HTERT RPE-1 (cell line): ENCODE data around the gene EML6.

Source experiments
- in situ Hi-C: fragments of 300-500 bp; cut with MboI; formaldehyde crosslinking; loops from 4 replicates; pipeline ENCODE4 v1.14.3; 2020; ENCODE audit warnings: low sequenced_read_pairs

EML6 gene

GRCh38 chr2:54755641-54756326 lies 32.3 kb downstream of the EML6 start:
- in situ Hi-C loops, result no loop called here

- in situ Hi-C loops, result no loop called here
Observed at GRCh38 chr2:54757500-54757899, 34.0 kb downstream of the EML6 start.

GRCh38 chr2:54758951-54759350 lies 35.5 kb downstream of the EML6 start:
- in situ Hi-C loops, result no loop called here

GRCh38 chr2:54760310-54760709 lies 36.8 kb downstream of the EML6 start:
- in situ Hi-C loops, result no loop called here

GRCh38 chr2:54763636-54764291 lies 40.3 kb downstream of the EML6 start:
- in situ Hi-C loops, result no loop called here

GRCh38 chr2:54767921-54768320 lies 44.5 kb downstream of the EML6 start:
- in situ Hi-C loops, result no loop called here

GRCh38 chr2:54768772-54769428 lies 45.4 kb downstream of the EML6 start:
- in situ Hi-C loops, result no loop called here

GRCh38 chr2:54770211-54770610 lies 46.7 kb downstream of the EML6 start:
- in situ Hi-C loops, result no loop called here

GRCh38 chr2:54770676-54771075 lies 47.2 kb downstream of the EML6 start:
- in situ Hi-C loops, result no loop called here

- in situ Hi-C loops, result no loop called here
Observed at GRCh38 chr2:54771166-54771885, 47.9 kb downstream of the EML6 start.

- in situ Hi-C loops, result no loop called here
Observed at GRCh38 chr2:54772110-54772509, 48.6 kb downstream of the EML6 start.

GRCh38 chr2:54772531-54772930 lies 49.1 kb downstream of the EML6 start:
- in situ Hi-C loops, result no loop called here

GRCh38 chr2:54773233-54773632 lies 49.8 kb downstream of the EML6 start:
- in situ Hi-C loops, result no loop called here

GRCh38 chr2:54773838-54774237 lies 50.4 kb downstream of the EML6 start:
- in situ Hi-C loops, result no loop called here

- in situ Hi-C loops, result no loop called here
Observed at GRCh38 chr2:54775710-54776109, 52.2 kb downstream of the EML6 start.

GRCh38 chr2:54776494-54776893 lies 53.0 kb downstream of the EML6 start:
- in situ Hi-C loops, result no loop called here

- in situ Hi-C loops, result no loop called here
Observed at GRCh38 chr2:54783349-54783748, 59.9 kb downstream of the EML6 start.

GRCh38 chr2:54787270-54787669 lies 63.8 kb downstream of the EML6 start:
- in situ Hi-C loops, result no loop called here

GRCh38 chr2:54787755-54788366 lies 64.4 kb downstream of the EML6 start:
- in situ Hi-C loops, result no loop called here

- in situ Hi-C loops, result no loop called here
Observed at GRCh38 chr2:54789878-54790277, 66.4 kb downstream of the EML6 start.

- in situ Hi-C loops, result no loop called here
Observed at GRCh38 chr2:54791831-54792230, 68.4 kb downstream of the EML6 start.
